K562 (cell line): Measurements from ENCODE around the gene CCDC167. TPM values are rescaled to one million over a fixed set of nuclear protein-coding genes. Genes with fewer than 3 reads are reported as not detected.

Experiments used
- CHD2 ChIP-seq: IDR thresholded peaks from 2 replicates; pipeline ENCODE4 v1.6.1; 2011; ENCODE audit warnings: low read depth, low read length
- DACH1 ChIP-seq: fragments of 450-650 bp; IDR thresholded peaks from 2 replicates; pipeline ENCODE4 v1.6.1; 2018; ENCODE audit not compliant: partially characterized antibody
- ETV1 ChIP-seq: fragments of 450-650 bp; conservative IDR thresholded peaks from 2 replicates; pipeline ENCODE4 v1.6.1; 2016; ENCODE audit warnings: missing genetic modification characterization, control low read depth, low read depth, missing compliant biosample characterization
- FOXA1 ChIP-seq: fragments of 450-650 bp; IDR thresholded peaks from 2 replicates; pipeline ENCODE4 v1.6.1; 2016; ENCODE audit warnings: mild to moderate bottlenecking, borderline replicate concordance
- HDGF ChIP-seq: fragments of 450-650 bp; IDR thresholded peaks from 2 replicates; pipeline ENCODE4 v1.6.1; 2016
- HIVEP1 ChIP-seq: fragments of 250-450 bp; sonication (Bioruptor Pico); IDR thresholded peaks from 2 replicates; pipeline ENCODE4 v1.4.0; 2020; ENCODE audit warnings: mild to moderate bottlenecking
- KHSRP ChIP-seq: fragments of 450-650 bp; IDR thresholded peaks from 2 replicates; pipeline ENCODE4 v1.6.1; 2017
- MAFF ChIP-seq: IDR thresholded peaks from 2 replicates; pipeline ENCODE4 v1.6.1; 2012; ENCODE audit warnings: low read length, improper control_type of control experiment
- MTA3 ChIP-seq: fragments of 450-650 bp; formaldehyde crosslinking; IDR thresholded peaks from 2 replicates; pipeline ENCODE4 v1.6.1; 2017; ENCODE audit warnings: mild to moderate bottlenecking, borderline replicate concordance
- POLR2AphosphoS5 ChIP-seq: IDR thresholded peaks from 2 replicates; pipeline ENCODE4 v1.6.1; 2011; ENCODE audit warnings: mild to moderate bottlenecking, low read depth, low read length, moderate library complexity; ENCODE audit not compliant: control insufficient read depth, insufficient read depth
- RBBP5 ChIP-seq: fragments of 200-600 bp; sonication (generic); IDR thresholded peaks from 2 replicates; pipeline ENCODE4 v1.6.1; 2012; ENCODE audit warnings: borderline replicate concordance, mild to moderate bottlenecking, low read length, control low read depth, inconsistent platforms; ENCODE audit not compliant: insufficient read depth, poor library complexity, severe bottlenecking
- RBFOX2 ChIP-seq: fragments of 200-400 bp; formaldehyde crosslinking; IDR thresholded peaks from 2 replicates; pipeline ENCODE4 v1.6.1; 2017; ENCODE audit warnings: low read depth, mild to moderate bottlenecking, low read length, moderate library complexity
- RUNX1 ChIP-seq: sonication (generic); IDR thresholded peaks from 2 replicates; pipeline ENCODE4 v1.6.1; 2016; ENCODE audit warnings: antibody characterized with exemption, low read depth
- SMARCA4 ChIP-seq: fragments of 450-650 bp; IDR thresholded peaks from 2 replicates; pipeline ENCODE4 v1.6.1; 2016
- SMARCC2 ChIP-seq: fragments of 450-650 bp; IDR thresholded peaks from 2 replicates; pipeline ENCODE4 v1.6.1; 2017; ENCODE audit warnings: antibody characterized with exemption, moderate library complexity, mild to moderate bottlenecking, low read depth
- TBL1XR1 ChIP-seq, 2 experiments: IDR thresholded peaks; 2 replicates each; pipeline ENCODE4 v1.6.1; 2012; ENCODE audit warnings: improper control_type of control experiment in 2 of 2, low read length in 2 of 2, mild to moderate bottlenecking in 1 of 2
- ZNF644 ChIP-seq: fragments of 200-800 bp; sonication (Bioruptor generic); IDR thresholded peaks from 2 replicates; pipeline ENCODE4 v1.6.1; 2016; ENCODE audit warnings: low read depth, missing genetic modification characterization, missing compliant biosample characterization
- polyA plus RNA-seq, 8 experiments: library from polyadenylated mRNA; depleted of rRNA in 4 of 8; stranded (reverse) in 5 of 8; unstranded in 3 of 8; fragments of >200 nt; fragmentation: Nextera tagmentation in 2 of 8; fragmentation: Illumina TruSeq in 1 of 8; extraction: Ambion mirVana in 2 of 8; extraction: Trizol in 1 of 8; gene quantifications; 2 replicates each; pipeline versions ENCODE4 v1.2.1 to v1.2.3, GENCODE V29; 2011 to 2014; ENCODE audit warnings: inconsistent platforms in 1 of 8, missing spikeins in 1 of 8
- total RNA-seq, 7 experiments: library from RNA; depleted of rRNA in 6 of 7; stranded (reverse); fragments of >200 nt in 6 of 7; fragmentation: Illumina TruSeq in 2 of 7; extraction: Trizol in 2 of 7; gene quantifications; 2 replicates each; pipeline versions ENCODE4 v1.2.1 to v1.2.3, GENCODE V29; 2011 to 2021; ENCODE audit warnings: low replicate concordance in 1 of 7
- TF ChIP-seq, protein P1 (sequence below): sonication (generic); formaldehyde crosslinking; IDR thresholded peaks from 2 replicates; pipeline ENCODE4 v1.8.1; 2022; ENCODE audit warnings: missing genetic modification reagents
- TF ChIP-seq, protein P2 (sequence below): conservative IDR thresholded peaks from 2 replicates; pipeline ENCODE4 v1.6.1; 2011; ENCODE audit warnings: low read depth, mild to moderate bottlenecking, low read length; ENCODE audit not compliant: control insufficient read depth
- TF ChIP-seq, protein P3 (sequence below): fragments of 200-800 bp; sonication (Bioruptor generic); IDR thresholded peaks from 2 replicates; pipeline ENCODE4 v1.6.1; 2017; ENCODE audit warnings: missing genetic modification characterization, missing compliant biosample characterization
- TF ChIP-seq, protein P4 (sequence below): fragments of 250-450 bp; sonication (Bioruptor Pico); IDR thresholded peaks from 2 replicates; pipeline ENCODE4 v1.8.0; 2022; ENCODE audit warnings: inconsistent platforms, mild to moderate bottlenecking, moderate library complexity, borderline replicate concordance
- TF ChIP-seq, protein P5 (sequence below): sonication (generic); IDR thresholded peaks from 2 replicates; pipeline ENCODE4 v1.6.1; 2016

CCDC167 gene
- total and polyA plus RNA-seq, 9 of the 15 experiments (the other 6 are each of a cell fraction or from before 2014, with no cell fraction given), result 26.0 to 114 (median 45.2) TPM

DNA sequence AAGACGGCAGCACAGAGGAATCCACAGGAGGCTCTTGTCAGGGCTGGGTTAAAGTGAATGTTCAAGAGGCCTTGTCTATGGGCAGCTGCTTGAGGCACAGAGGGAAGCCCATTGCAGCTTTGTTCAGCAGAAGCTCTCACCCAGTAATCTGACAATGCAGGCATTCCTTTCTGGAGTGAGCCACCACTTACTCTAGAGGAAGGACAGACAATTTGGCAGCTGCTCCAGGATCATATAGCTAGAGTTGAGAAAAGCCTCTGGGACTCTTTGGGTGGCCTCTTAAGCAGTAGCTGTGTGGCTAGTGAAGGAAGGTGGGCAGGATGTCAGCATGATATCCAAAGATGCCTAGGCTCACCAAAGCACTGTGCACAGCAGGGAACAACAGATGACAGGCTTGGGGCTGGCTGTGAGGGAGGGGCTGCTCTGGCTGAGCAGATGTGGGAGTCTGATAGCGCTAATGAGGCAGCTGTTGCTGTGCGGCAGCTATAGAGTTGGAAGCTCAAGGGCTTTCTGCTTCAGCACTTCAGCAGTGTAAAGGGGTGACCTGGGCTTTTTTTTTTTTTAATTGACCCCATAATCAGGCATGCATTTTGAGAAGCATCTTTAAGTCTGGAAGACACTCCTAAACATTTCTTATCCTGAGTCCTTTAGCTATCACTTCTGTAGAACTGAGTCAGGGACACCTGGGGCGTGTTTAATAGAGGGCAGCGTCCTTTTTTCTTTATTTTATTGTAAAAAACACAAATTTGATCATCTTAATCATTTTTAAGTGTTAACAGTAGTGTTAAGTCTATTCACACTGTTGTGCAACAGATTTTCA is 39.5 kb downstream of the CCDC167 start (continued):
- TF ChIP-seq, protein P1, sequence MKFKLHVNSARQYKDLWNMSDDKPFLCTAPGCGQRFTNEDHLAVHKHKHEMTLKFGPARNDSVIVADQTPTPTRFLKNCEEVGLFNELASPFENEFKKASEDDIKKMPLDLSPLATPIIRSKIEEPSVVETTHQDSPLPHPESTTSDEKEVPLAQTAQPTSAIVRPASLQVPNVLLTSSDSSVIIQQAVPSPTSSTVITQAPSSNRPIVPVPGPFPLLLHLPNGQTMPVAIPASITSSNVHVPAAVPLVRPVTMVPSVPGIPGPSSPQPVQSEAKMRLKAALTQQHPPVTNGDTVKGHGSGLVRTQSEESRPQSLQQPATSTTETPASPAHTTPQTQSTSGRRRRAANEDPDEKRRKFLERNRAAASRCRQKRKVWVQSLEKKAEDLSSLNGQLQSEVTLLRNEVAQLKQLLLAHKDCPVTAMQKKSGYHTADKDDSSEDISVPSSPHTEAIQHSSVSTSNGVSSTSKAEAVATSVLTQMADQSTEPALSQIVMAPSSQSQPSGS (CRISPR knock-in tag), result no peak
- no peak for TF ChIP-seq HIVEP1 (CRISPR knock-in tag)
- TF ChIP-seq, protein P2, sequence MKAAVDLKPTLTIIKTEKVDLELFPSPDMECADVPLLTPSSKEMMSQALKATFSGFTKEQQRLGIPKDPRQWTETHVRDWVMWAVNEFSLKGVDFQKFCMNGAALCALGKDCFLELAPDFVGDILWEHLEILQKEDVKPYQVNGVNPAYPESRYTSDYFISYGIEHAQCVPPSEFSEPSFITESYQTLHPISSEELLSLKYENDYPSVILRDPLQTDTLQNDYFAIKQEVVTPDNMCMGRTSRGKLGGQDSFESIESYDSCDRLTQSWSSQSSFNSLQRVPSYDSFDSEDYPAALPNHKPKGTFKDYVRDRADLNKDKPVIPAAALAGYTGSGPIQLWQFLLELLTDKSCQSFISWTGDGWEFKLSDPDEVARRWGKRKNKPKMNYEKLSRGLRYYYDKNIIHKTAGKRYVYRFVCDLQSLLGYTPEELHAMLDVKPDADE, result peak; percentile 94; the same call in 1 of the 2 replicates
- TF ChIP-seq CHD2, result 0 out of 2 replicates have a peak, but pooled peaks have one; percentile 25
- TF ChIP-seq KHSRP, result 0 out of 2 replicates have a peak, but pooled peaks have one; percentile 53
- TF ChIP-seq, protein P3, sequence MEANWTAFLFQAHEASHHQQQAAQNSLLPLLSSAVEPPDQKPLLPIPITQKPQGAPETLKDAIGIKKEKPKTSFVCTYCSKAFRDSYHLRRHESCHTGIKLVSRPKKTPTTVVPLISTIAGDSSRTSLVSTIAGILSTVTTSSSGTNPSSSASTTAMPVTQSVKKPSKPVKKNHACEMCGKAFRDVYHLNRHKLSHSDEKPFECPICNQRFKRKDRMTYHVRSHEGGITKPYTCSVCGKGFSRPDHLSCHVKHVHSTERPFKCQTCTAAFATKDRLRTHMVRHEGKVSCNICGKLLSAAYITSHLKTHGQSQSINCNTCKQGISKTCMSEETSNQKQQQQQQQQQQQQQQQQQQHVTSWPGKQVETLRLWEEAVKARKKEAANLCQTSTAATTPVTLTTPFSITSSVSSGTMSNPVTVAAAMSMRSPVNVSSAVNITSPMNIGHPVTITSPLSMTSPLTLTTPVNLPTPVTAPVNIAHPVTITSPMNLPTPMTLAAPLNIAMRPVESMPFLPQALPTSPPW (CRISPR knock-in tag), result peak; percentile 96
- peak; percentile 99 for TF ChIP-seq POLR2AphosphoS5
- TF ChIP-seq FOXA1, result no peak
- peak; percentile 87 for TF ChIP-seq TBL1XR1 (IDR thresholded peaks at IDR 0.05; ENCODE audit: low read length in 2 of 2)
- TF ChIP-seq HDGF, result no peak; the same call in 1 of the 2 replicates
- peak; percentile 96 for TF ChIP-seq SMARCA4
- TF ChIP-seq, protein P4, sequence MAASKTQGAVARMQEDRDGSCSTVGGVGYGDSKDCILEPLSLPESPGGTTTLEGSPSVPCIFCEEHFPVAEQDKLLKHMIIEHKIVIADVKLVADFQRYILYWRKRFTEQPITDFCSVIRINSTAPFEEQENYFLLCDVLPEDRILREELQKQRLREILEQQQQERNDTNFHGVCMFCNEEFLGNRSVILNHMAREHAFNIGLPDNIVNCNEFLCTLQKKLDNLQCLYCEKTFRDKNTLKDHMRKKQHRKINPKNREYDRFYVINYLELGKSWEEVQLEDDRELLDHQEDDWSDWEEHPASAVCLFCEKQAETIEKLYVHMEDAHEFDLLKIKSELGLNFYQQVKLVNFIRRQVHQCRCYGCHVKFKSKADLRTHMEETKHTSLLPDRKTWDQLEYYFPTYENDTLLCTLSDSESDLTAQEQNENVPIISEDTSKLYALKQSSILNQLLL (CRISPR knock-in tag), result no peak
- peak; percentile 98 for TF ChIP-seq DACH1
- peak; percentile 39 for TF ChIP-seq ETV1 (tag)
- TF ChIP-seq RUNX1, result peak; percentile 88; the same call in 1 of the 2 replicates
- TF ChIP-seq MTA3, result peak; percentile 81; the same call in 1 of the 2 replicates
- no peak; the same call in 1 of the 2 replicates for TF ChIP-seq MAFF
- TF ChIP-seq SMARCC2, result peak; percentile 59
- TF ChIP-seq RBBP5, result no peak
- no peak for TF ChIP-seq RBFOX2
- TF ChIP-seq, protein P5, sequence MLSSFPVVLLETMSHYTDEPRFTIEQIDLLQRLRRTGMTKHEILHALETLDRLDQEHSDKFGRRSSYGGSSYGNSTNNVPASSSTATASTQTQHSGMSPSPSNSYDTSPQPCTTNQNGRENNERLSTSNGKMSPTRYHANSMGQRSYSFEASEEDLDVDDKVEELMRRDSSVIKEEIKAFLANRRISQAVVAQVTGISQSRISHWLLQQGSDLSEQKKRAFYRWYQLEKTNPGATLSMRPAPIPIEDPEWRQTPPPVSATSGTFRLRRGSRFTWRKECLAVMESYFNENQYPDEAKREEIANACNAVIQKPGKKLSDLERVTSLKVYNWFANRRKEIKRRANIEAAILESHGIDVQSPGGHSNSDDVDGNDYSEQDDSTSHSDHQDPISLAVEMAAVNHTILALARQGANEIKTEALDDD, result peak; percentile 65; the same call in 1 of the 2 replicates
- peak; percentile 81; the same call in 1 of the 2 replicates for TF ChIP-seq ZNF644
